NCI-H146 (cell line): ENCODE data around the gene FAS.

Experiments
- DNase-seq: peaks from one replicate; lab custom pipeline; 2025; lab: John Stamatoyannopoulos, UW

The FAS gene

GRCh38 chr10:88971221-88972061 is 19.2 kb upstream of the FAS start:
- no peak for DNase-seq

- DNase-seq = no peak
Observed at GRCh38 chr10:88974012-88974411, 16.6 kb upstream of the FAS start.

GRCh38 chr10:88974446-88975376 is 15.9 kb upstream of the FAS start:
- DNase-seq = no peak

GRCh38 chr10:88975377-88975720 is 15.2 kb upstream of the FAS start:
- no peak for DNase-seq

- no peak for DNase-seq
Observed at GRCh38 chr10:88978463-88978862, 12.1 kb upstream of the FAS start.

GRCh38 chr10:88979153-88979562 is 11.4 kb upstream of the FAS start:
- DNase-seq = no peak

- no peak for DNase-seq
Observed at GRCh38 chr10:88979603-88980002, 11.0 kb upstream of the FAS start.

- DNase-seq = no peak
Observed at GRCh38 chr10:88980247-88980646, 10.4 kb upstream of the FAS start.

GRCh38 chr10:88980800-88981199 is 9.8 kb upstream of the FAS start:
- DNase-seq = no peak

GRCh38 chr10:88981435-88981834 is 9.2 kb upstream of the FAS start:
- DNase-seq = no peak

GRCh38 chr10:88982366-88982765 is 8.2 kb upstream of the FAS start:
- no peak for DNase-seq

GRCh38 chr10:88983206-88983605 is 7.4 kb upstream of the FAS start:
- no peak for DNase-seq

GRCh38 chr10:88983939-88984338 is 6.7 kb upstream of the FAS start:
- no peak for DNase-seq

GRCh38 chr10:88984525-88984924 is 6.1 kb upstream of the FAS start:
- no peak for DNase-seq

GRCh38 chr10:88986549-88987242 is 3.9 kb upstream of the FAS start:
- DNase-seq = peak; percentile 30

GRCh38 chr10:88987243-88987725 is 3.3 kb upstream of the FAS start:
- DNase-seq = no peak

GRCh38 chr10:88987840-88988239 is 2.8 kb upstream of the FAS start:
- DNase-seq = no peak

GRCh38 chr10:88989423-88989822 is 1.2 kb upstream of the FAS start:
- DNase-seq = no peak

GRCh38 chr10:88989824-88990383 is 694 bp upstream of the FAS start:
- DNase-seq = no peak

GRCh38 chr10:88991161-88991898 is 732 bp downstream of the FAS start:
- DNase-seq = peak; percentile 55

- DNase-seq = no peak
Observed at GRCh38 chr10:88991899-88992320, 1.3 kb downstream of the FAS start.
